Fibroblast of lung (primary cell): ENCODE data around the gene ZNF112. TPM values are rescaled to one million over a fixed set of nuclear protein-coding genes. Genes with fewer than 3 reads are reported as not detected.
"Not testable (repeated sequence)": the region's sequence is repeated elsewhere in the genome, so short reads cannot be mapped to it uniquely, and the experiment has no call there.

ENCODE experiments used
- DNase-seq, 2 donors: peaks; one replicate each; pipeline versions ENCODE4 v3.0.0 to v3.0.0-alpha.2; 2010; ENCODE audit warnings: low read depth in 2 of 2
- H2AFZ ChIP-seq: 2 replicates; pipeline ENCODE4 v1.5.1; 2012; ENCODE audit warnings: low read length, control low read depth, inconsistent platforms
- H3K27ac ChIP-seq: 2 replicates; pipeline ENCODE4 v1.5.1; 2011; ENCODE audit warnings: low read length, control low read depth; ENCODE audit not compliant: insufficient read depth
- H3K27me3 ChIP-seq: 2 replicates; pipeline ENCODE4 v1.5.1; 2011; ENCODE audit warnings: mild to moderate bottlenecking, low read length; ENCODE audit not compliant: control insufficient read depth, insufficient read depth
- H3K36me3 ChIP-seq: 2 replicates; pipeline ENCODE4 v1.5.1; 2011; ENCODE audit warnings: low read length; ENCODE audit not compliant: control insufficient read depth, insufficient read depth
- H3K4me1 ChIP-seq: 2 replicates; pipeline ENCODE4 v1.5.1; 2011; ENCODE audit warnings: low read length; ENCODE audit not compliant: control insufficient read depth, insufficient read depth; ENCODE audit errors: extremely low read depth
- H3K4me2 ChIP-seq: 2 replicates; pipeline ENCODE4 v1.5.1; 2011; ENCODE audit warnings: low read length, control low read depth; ENCODE audit not compliant: insufficient read depth; ENCODE audit errors: extremely low read depth
- H3K4me3 ChIP-seq, 4 experiments: fragments of 200-600 bp in 1 of 4; sonication (generic) in 1 of 4; replicated peaks in 1 of 4; 2 replicates each; pipeline ENCODE4 v1.5.1; 2011 to 2016; ENCODE audit warnings: low read length in 4 of 4, low read depth in 3 of 4, mild to moderate bottlenecking in 3 of 4, control low read depth in 2 of 4, inconsistent platforms in 1 of 4, mixed read lengths in 1 of 4; ENCODE audit not compliant: insufficient read depth in 1 of 4; ENCODE audit errors: control extremely low read depth in 1 of 4
- H3K79me2 ChIP-seq: 2 replicates; pipeline ENCODE4 v1.5.1; 2012; ENCODE audit warnings: mild to moderate bottlenecking, low read length, inconsistent platforms; ENCODE audit not compliant: control insufficient read depth, insufficient read depth
- H3K9ac ChIP-seq: 2 replicates; pipeline ENCODE4 v1.5.1; 2011; ENCODE audit warnings: mild to moderate bottlenecking, low read length, control low read depth; ENCODE audit not compliant: insufficient read depth
- H3K9me3 ChIP-seq: 2 replicates; pipeline ENCODE4 v1.5.1; 2012; ENCODE audit warnings: low read depth, low read length; ENCODE audit not compliant: control insufficient read depth, insufficient read depth
- H4K20me1 ChIP-seq: 2 replicates; pipeline ENCODE4 v1.5.1; 2011; ENCODE audit warnings: low read length; ENCODE audit not compliant: control insufficient read depth, insufficient read depth; ENCODE audit errors: extremely low read depth
- CTCF ChIP-seq, 2 donors: IDR thresholded peaks in 1 of 2; conservative IDR thresholded peaks in 1 of 2; 1 replicate in 1 of 2; 2 replicates in 1 of 2; pipeline ENCODE4 v1.5.1; 2011 to 2012; ENCODE audit warnings: low read length in 2 of 2, control low read depth in 1 of 2, inconsistent platforms in 1 of 2, low read depth in 1 of 2, mild to moderate bottlenecking in 1 of 2
- EZH2 ChIP-seq: IDR thresholded peaks from 2 replicates; pipeline ENCODE4 v1.5.1; 2012; ENCODE audit warnings: low read length, control low read depth, mild to moderate bottlenecking; ENCODE audit errors: missing control alignments
- polyA plus RNA-seq, 2 donors: library from polyadenylated mRNA; depleted of rRNA in 1 of 2; stranded (reverse) in 1 of 2; unstranded in 1 of 2; fragments of >200 nt; gene quantifications; 2 replicates each; pipeline ENCODE4 v1.2.1, GENCODE V29; 2011 to 2012; ENCODE audit warnings: missing spikeins in 1 of 2
- total RNA-seq: library from RNA; depleted of rRNA; stranded (reverse); fragments of >200 nt; gene quantifications from 2 replicates; pipeline ENCODE4 v1.2.1, GENCODE V29; 2014

Gene ZNF112
- total and polyA plus RNA-seq, 2 donors (not counting 1 experiment from before 2014, with no cell fraction given), result 4.9 to 9.1 TPM

GRCh38 chr19:44341794-44342193 is 14.7 kb downstream of the ZNF112 start:
- DNase-seq, result no peak
- H2AFZ ChIP-seq, result no peak overlapping the region
- no peaks in the 10 kb centered on the region for H4K20me1 ChIP-seq
- no peaks in the 10 kb centered on the region for H3K79me2 ChIP-seq
- no peaks in the 10 kb centered on the region for H3K36me3 ChIP-seq
- no peak overlapping the region for H3K4me3 ChIP-seq
- no peaks in the 10 kb centered on the region for H3K27me3 ChIP-seq
- no peaks in the 10 kb centered on the region for H3K9me3 ChIP-seq
- TF ChIP-seq CTCF (conservative IDR thresholded peaks at IDR 0.05 in 1 of 2, IDR thresholded peaks at IDR 0.05 in 1 of 2; ENCODE audit: low read depth in 1 of 2, low read length in 2 of 2) (no peak), EZH2 (no peak)
- no peak overlapping the region for H3K27ac ChIP-seq
- H3K4me2 ChIP-seq, result no peak overlapping the region
- no peaks in the 10 kb centered on the region for H3K4me1 ChIP-seq
- no peak overlapping the region for H3K9ac ChIP-seq

GRCh38 chr19:44334639-44335038 is 21.8 kb downstream of the ZNF112 start:
- not testable (repeated sequence) for H3K36me3 ChIP-seq, H3K9me3 ChIP-seq, H3K79me2 ChIP-seq, H3K9ac ChIP-seq, H3K4me1 ChIP-seq, H3K4me3 ChIP-seq, H3K27ac ChIP-seq, H4K20me1 ChIP-seq, DNase-seq, H3K27me3 ChIP-seq, H3K4me2 ChIP-seq, H2AFZ ChIP-seq

GRCh38 chr19:44332145-44332544 is 24.3 kb downstream of the ZNF112 start:
- no peak overlapping the region for H3K9ac ChIP-seq
- no peak overlapping the region for H3K4me2 ChIP-seq
- no peak for DNase-seq
- no peaks in the 10 kb centered on the region for H3K79me2 ChIP-seq
- H2AFZ ChIP-seq, result no peak overlapping the region
- no peaks in the 10 kb centered on the region for H3K4me1 ChIP-seq
- H3K27me3 ChIP-seq, result no peaks in the 10 kb centered on the region
- TF ChIP-seq CTCF (conservative IDR thresholded peaks at IDR 0.05 in 1 of 2, IDR thresholded peaks at IDR 0.05 in 1 of 2; ENCODE audit: low read depth in 1 of 2, low read length in 2 of 2) (no peak), EZH2 (no peak)
- H4K20me1 ChIP-seq, result no peaks in the 10 kb centered on the region
- H3K27ac ChIP-seq, result no peak overlapping the region
- H3K36me3 ChIP-seq, result peaks cover 4% of the 10 kb centered on the region
- no peaks in the 10 kb centered on the region for H3K9me3 ChIP-seq
- H3K4me3 ChIP-seq, result no peak overlapping the region
